Pancreas (tissue), 10 donors: ENCODE data around the gene ZNF394. TPM values are rescaled to one million over a fixed set of nuclear protein-coding genes. Genes with fewer than 3 reads are reported as not detected.
"Not testable (repeated sequence)": the region's sequence is repeated elsewhere in the genome, so short reads cannot be mapped to it uniquely, and the experiment has no call there.

Experiments used
- ATAC-seq, 4 donors: fragments of 200-7000 bp; cut with Tn5 transposase; one replicate each; pipeline versions ENCODE4 v1.8.0 to v1.9.1; 2020; ENCODE audit warnings: mild to moderate bottlenecking in 4 of 4, moderate library complexity in 4 of 4
- DNase-seq, 6 donors: peaks; one replicate each; pipeline ENCODE4 v3.0.0-alpha.2; 2020
- FAIRE-seq: peaks from 2 replicates; lab custom pipeline; 2012; peaks lifted over from hg19 to GRCh38; lab: Jason Lieb, UNC
- H3K27ac ChIP-seq, 4 donors: fragments of 200-600 bp; sonication (generic); 1 replicate in 3 of 4; 2 replicates in 1 of 4; pipeline versions ENCODE4 v1.5.0 to v1.8.0; 2020
- H3K27me3 ChIP-seq, 4 donors: fragments of 200-600 bp; one replicate each; pipeline ENCODE4 v1.8.0; 2021
- H3K36me3 ChIP-seq, 3 donors: fragments of 200-600 bp; sonication (generic) in 1 of 3; one replicate each; pipeline versions ENCODE4 v1.5.0 to v1.8.0; 2020 to 2021
- H3K4me1 ChIP-seq, 3 donors: fragments of 200-600 bp; one replicate each; pipeline ENCODE4 v1.8.0; 2021
- H3K4me3 ChIP-seq, 4 donors: fragments of 200-600 bp; sonication (generic) in 2 of 4; one replicate each; pipeline versions ENCODE4 v1.5.0 to v1.8.0; 2020 to 2021
- H3K9me3 ChIP-seq, 4 donors: fragments of 200-600 bp; one replicate each; pipeline ENCODE4 v1.8.0; 2021
- CTCF ChIP-seq, 4 donors: fragments of 200-600 bp; sonication (generic) in 3 of 4; IDR thresholded peaks; one replicate each; pipeline versions ENCODE4 v1.5.0 to v1.8.0; 2021; ENCODE audit warnings: antibody characterized with exemption in 4 of 4
- WGBS, 2 donors: extraction: QIAGEN DNeasy Blood & Tissue Kit; methylation state at CpG; one replicate each; pipeline ENCODE4 v1.1.7; 2013; 5-methylcytosine and 5-hydroxymethylcytosine counted together
- intact Hi-C, 3 donors: fragments of 100-400 bp; cut with DNase I; formaldehyde crosslinking; loops; one replicate each; pipeline versions ENCODE4 v1.11.1 to v1.14.2; 2022
- polyA plus RNA-seq, 2 donors: library from polyadenylated mRNA; stranded (reverse); fragments of 200-250 nt; gene quantifications; one replicate each; pipeline ENCODE4 v1.2.3, GENCODE V29; 2013
- total RNA-seq, 6 donors: library from RNA; stranded (reverse); fragmentation: NEBNext Ultra II Directional in 4 of 6; extraction: Animal tissue kit (Norgen Biotek cat#: 25700) in 4 of 6; gene quantifications; one replicate each; pipeline versions ENCODE4 v1.2.1 to v1.2.4, GENCODE V29; 2021 to 2023
- donor health status: healthy with polysubstance abuse.
- donor health status: DM: no; HTN: no; CAD: no; lungs with moderate emphysema.
- donor health status: DM: no; HTN: no; CAD: no.
- donor health status: control.
- donor health status: control.
- donor health status: Bipolar disorder and iron deficiency.
- donor health status: DM: yes; HTN: yes; CAD: no.
- donor health status: DM: no; HTN: no; CAD: no.
- donor health status: DM: no; HTN: no; CAD: no.
- donor health status: DM: yes; HTN: yes; CAD: no.

Gene ZNF394
- total RNA-seq: 10 to 100 TPM; 10.3 to 16.8 (median 13.2) TPM
- polyA plus RNA-seq: 10 to 100 TPM; 15.6 to 15.9 TPM

GRCh38 chr7:99499721-99500636 lies at the start of gene ZNF394:
Gene ZNF394, minus strand, starts transcription at chr7:99500281. Its CDS starts 188 bp downstream, at chr7:99500093.
- peak within 1 kb of the TSS; percentile 75 to 92 (median 86) for H3K27ac ChIP-seq
- peaks cover 0 to 3% (median 0%) of the 10 kb centered on the region in 3 donors for H3K36me3 ChIP-seq
- DNase-seq (peak; percentile 80 to 92 (median 88)), ATAC-seq (peak; percentile 57 to 77 (median 72)), FAIRE-seq (no peak)
- TF ChIP-seq CTCF (IDR thresholded peaks at IDR 0.05): no peak
- H3K9me3 ChIP-seq: no peaks in the 10 kb centered on the region
- H3K27me3 ChIP-seq: no peaks in the 10 kb centered on the region
- peak within 1 kb of the TSS; percentile 70 to 82 (median 82) for H3K4me3 ChIP-seq
- WGBS, 2 donors: 0 to 1% methylated on average over 67 to 68 of the region's 68 CpGs
- H3K4me1 ChIP-seq: peaks cover 0 to 15% (median 13%) of the 10 kb centered on the region in 3 donors
- intact Hi-C loops: no loop called here

GRCh38 chr7:99549545-99549944 lies 49.5 kb upstream of the ZNF394 start:
- DNase-seq, ATAC-seq, H3K4me3 ChIP-seq, H3K27me3 ChIP-seq, H3K9me3 ChIP-seq, H3K36me3 ChIP-seq, intact Hi-C loops, FAIRE-seq, H3K4me1 ChIP-seq, H3K27ac ChIP-seq: not testable (repeated sequence)
- WGBS, 2 donors: 89 to 100% methylated on average over 1 of the region's 2 CpGs

- DNase-seq, H3K27ac ChIP-seq, intact Hi-C loops, ATAC-seq, H3K36me3 ChIP-seq, FAIRE-seq, H3K4me3 ChIP-seq, H3K27me3 ChIP-seq, H3K4me1 ChIP-seq, H3K9me3 ChIP-seq: not testable (repeated sequence)
- 97 to 100% methylated on average over 5 of the region's 5 CpGs for WGBS, 2 donors
Measured at GRCh38 chr7:99545308-99545707, 45.2 kb upstream of the ZNF394 start.

GRCh38 chr7:99543916-99544315 lies 43.8 kb upstream of the ZNF394 start:
- Histone ChIP-seq H3K4me1 (no peaks in the 10 kb centered on the region), H3K36me3 (peaks cover 0 to 5% (median 3%) of the 10 kb centered on the region in 3 donors), H3K4me3 (no peak overlapping the region), H3K27ac (no peak overlapping the region), H3K9me3 (no peaks in the 10 kb centered on the region), H3K27me3 (no peaks in the 10 kb centered on the region)
- intact Hi-C loops: no loop called here
- WGBS, 2 donors: 92 to 94% methylated on average over 6 of the region's 6 CpGs
- TF ChIP-seq CTCF (IDR thresholded peaks at IDR 0.05): no peak
- DNase-seq (no peak), FAIRE-seq (no peak), ATAC-seq (no peak)

GRCh38 chr7:99543081-99543671 lies 43.1 kb upstream of the ZNF394 start:
- intact Hi-C loops: no loop called here
- Histone ChIP-seq H3K4me1 (no peaks in the 10 kb centered on the region), H3K9me3 (no peaks in the 10 kb centered on the region), H3K27me3 (no peaks in the 10 kb centered on the region), H3K27ac (no peak overlapping the region), H3K36me3 (peaks cover 0 to 3% (median 2%) of the 10 kb centered on the region in 3 donors), H3K4me3 (no peak overlapping the region)
- 94 to 96% methylated on average over 34 of the region's 34 CpGs for WGBS, 2 donors
- FAIRE-seq: no peak
- ATAC-seq: no peak
- no peak for TF ChIP-seq CTCF (IDR thresholded peaks at IDR 0.05)
- peak in 1 of 6 donors; percentile 57 for DNase-seq
